AML-193 (cell line): ENCODE measurements around the gene TNRC6B.

Experiments
- DNase-seq, 2 experiments: peaks; one replicate each; lab custom pipeline; 2025; lab: John Stamatoyannopoulos, UW

The TNRC6B gene

DNA sequence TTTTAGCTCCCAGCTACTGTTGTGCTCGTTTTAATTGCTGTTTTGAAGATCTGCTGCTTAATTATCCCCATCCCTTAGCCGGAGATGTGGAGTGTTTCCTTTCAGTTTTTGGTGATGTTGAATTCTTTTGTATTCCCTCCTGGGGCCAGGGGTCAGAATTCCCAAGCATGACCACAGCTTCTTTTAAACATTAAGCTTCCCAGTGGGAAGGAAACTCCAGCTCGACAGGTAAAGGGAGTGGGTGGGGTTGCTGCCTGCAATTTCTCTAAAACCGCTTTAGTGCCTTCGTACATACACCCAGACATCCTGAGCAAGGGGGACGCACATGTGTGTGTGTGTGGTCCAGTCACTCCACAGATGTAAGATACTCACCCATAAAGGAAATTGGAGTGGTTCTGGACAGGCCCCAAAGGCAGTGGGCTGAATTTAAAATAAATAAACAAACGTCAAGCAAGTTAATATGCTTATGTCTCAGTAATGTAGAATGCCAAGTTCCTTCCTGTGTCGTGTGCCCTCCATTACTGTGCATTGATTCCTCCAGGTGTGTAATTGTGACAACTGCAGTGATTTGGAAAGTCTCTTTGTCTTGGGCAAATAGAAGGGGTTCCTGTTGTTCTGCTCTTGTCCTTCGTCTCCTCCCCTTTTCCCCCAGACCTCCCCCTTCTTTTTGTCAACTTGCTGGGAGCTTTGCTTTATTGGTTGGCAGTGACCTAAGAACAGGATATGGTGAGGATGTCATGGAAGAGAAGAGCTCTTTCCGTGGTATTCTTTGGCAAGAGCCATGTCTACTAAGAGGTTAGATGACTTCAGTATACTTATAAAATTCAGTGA lies 149.4 kb downstream of the TNRC6B start:
- no peak for DNase-seq

DNA sequence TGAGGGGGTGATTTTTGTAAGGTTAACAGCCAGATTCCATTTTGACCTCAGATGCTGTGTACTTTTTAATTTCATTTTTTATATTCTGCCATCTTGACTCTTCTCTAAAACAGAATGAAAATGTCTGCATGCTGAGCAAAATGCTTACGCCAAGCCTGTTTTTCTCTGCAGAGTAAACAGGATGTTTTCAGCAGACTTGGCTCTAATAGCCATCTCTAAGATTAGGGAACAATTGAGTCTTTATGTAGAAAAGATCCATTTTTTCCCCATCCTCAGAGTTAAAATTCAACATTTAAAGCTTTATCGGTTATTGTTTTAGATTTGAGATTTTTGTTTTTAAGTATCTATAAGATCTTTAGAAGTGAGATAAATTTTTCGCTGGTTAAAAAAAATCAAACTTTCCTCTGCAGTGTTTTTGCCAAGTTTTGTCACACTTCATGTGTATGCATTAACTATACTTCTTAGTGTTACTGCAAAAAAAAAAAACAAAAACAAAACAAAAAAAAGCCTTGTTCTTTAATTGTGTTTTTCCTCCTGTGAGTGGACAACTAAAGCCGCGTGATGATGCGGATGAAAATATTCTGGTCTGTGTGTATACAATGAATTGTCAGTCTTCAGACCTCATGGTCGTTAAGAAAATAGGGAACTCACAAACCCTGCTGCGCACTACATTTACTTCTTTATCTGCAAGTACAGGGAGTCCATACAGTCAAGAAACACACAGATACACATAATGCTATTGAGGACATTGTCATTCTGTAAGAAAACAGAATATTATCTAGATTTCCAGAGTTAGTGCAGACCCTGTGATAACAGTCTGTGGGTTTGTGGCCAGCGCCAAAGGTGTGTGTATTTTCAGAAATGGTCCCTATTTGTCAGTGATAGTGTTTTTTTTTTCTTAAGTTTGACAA lies 151.1 kb downstream of the TNRC6B start:
- DNase-seq, result no peak

DNA sequence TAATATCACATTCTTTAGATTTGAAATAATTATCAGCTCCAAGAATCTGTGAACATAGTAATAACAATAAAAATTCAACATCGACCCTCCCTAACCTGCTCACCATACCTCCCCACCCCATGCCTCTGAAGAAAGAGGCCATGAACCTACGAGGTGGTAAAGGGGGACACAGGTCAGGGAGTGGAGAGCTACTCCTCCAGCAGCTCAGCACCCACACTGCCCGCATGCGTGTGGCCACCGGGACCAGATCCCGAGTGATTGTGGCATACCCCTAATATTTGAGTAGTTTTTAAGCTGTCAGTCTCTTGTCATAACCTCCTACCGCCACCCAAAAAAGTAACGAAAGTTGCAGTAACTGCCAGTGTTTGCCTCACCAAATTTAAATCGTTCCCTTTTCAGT lies 151.7 kb downstream of the TNRC6B start:
- no peak for DNase-seq

DNA sequence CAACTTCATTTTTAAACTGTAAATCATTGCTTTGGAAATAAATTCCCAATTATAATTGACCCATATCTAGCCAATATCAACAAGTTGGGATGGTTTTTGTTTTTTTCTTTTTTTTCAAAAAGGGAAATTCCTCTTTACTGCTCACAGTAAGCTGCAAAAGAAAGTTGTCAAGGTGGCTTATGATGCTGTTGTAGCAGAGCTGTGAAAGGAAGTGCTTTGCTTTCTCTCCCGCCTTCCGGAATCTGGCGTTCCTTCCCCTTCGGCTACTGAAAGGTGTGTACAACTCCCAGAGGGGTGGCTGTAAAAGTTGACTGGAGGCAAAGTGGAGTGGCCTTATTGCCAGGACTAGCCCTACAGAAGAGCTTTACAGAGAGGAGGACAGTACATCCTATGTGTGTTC lies 152.4 kb downstream of the TNRC6B start:
- DNase-seq, result no peak

DNA sequence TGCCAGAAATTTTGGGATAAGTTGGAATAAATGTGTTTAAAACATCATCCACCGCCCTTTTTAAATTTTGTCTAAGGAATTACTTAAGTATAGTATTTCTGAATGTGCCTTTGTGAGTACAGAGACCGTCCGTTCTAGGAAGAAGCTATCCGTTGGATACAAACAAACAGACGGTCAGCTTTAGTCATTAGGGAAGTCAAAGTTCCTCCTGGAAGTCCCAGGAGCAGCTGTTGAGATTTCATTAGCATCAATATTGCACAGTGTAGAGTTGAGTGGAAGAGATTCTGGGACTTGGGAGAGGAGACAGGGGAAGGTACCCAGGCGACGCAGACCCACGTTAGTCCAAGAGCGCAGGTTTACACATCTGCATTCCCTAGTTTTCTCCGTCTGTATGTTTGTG lies 152.9 kb downstream of the TNRC6B start:
- no peak for DNase-seq

DNA sequence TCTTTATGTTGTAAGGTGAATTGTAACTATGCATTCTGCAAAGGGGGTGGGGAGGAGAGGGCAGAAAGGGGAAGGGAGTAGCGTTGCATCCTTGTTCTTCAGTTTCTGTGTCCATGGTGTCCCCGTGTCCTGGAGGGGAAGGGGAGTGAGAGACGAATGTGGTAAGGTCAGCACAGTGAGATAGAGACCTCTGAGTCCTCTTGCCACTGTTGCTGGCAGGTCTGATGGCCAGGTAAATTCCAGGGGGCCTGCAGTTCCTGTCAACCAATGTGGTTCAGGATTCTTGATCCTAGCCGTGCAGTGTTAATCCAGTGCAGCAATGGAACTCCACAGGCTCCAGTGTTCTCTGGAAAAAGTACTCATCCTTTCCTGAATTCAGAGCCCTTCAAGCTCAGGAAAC lies 154.0 kb downstream of the TNRC6B start:
- no peak for DNase-seq

DNA sequence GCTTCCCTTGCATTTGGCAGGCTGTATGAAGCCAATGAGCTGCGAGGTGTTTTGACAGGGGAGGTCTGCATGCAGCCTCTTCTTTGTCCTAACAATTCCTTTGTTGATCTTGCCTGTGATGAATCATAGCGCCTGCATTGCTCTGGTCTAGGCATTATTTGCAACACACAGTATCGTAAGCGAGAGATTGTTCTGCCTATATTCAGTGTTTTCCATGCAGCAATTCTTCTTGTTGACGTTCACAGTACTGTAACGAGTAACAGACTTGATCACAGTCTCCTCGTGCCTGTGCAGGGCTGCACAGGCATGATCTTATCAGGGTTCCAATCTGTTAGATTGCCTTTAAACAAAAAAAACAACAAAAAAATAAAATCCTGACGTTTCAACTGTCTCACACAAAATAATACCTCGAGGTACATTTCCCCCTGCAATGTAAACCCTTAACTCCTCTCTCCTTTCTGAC lies 154.6 kb downstream of the TNRC6B start:
- DNase-seq, result no peak

DNA sequence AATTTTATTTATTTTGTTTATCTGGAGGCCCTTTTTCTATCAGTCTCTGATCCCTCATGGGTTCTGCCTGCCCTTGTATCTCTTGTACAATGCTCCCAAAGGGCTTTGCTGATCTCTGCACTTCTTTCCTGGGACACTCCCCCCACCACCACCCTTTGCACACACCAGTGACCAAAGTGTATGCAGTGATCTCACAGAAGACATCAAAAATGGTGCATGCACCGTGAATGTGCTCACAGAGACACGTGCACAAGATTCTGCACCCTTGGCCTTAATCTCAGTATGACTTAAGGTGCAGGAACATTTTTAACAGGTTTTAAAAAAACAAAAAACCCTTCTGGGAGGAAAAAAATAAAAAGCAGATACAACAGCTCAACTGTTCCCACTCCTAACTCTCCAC lies 156.3 kb downstream of the TNRC6B start:
- no peak for DNase-seq

DNA sequence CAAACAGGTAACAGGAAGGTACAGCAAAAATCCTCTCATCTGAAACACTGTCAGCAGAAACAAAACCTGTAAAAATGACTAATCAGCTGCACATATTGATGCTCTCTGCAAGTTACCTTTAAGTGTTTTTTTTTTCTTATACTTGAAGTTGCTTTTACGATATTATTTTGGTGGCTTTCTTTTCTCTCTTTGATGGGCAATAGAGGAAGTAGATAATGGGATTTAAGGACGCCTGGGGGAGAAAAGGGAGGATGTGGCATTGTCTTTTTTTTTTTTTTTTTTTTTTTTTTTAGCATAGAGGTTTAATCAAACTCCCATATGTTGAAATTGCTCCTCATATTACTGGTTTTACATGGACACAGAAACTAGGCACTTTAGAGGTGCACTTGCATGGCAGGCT lies 157.2 kb downstream of the TNRC6B start:
- peak; percentile 16 to 34 for DNase-seq

DNA sequence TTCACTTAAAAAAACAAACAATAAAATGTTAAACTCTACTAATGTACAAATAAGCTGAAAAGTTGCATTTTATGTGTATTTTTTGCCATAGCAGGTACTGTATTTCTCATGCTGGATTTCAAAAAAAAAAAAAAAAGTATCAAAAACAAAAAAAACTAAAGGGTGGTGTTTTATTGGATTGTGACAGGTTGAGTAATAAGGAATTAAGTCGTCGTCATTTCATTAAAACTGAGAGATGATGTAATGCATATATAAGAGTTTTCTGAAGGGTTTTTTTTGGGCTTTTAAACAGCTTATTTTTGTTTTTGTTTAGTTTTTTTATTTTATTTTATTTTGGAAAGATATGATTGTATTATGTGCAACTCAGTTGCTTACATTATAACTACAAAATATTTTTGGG lies 157.6 kb downstream of the TNRC6B start:
- DNase-seq, result no peak

DNA sequence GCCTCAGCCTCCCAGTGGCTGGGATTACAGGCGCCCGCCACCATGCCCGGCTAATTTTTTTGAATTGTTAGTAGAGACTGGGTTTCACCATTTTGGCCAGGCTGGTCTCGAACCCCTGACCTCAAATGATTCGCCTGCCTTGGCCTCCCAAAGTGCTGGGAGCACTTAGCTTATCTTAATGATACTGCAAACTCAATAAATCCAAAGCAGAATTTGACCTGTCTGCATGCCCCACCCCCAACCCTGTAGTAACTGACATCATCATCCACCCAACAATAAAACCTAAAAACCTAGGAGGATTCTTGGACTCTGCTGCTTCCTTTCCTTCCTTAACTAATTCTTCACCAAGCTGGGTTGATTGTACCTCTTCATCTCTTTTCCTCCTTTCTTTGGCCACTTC lies 162.3 kb downstream of the TNRC6B start:
- DNase-seq, result no peak

DNA sequence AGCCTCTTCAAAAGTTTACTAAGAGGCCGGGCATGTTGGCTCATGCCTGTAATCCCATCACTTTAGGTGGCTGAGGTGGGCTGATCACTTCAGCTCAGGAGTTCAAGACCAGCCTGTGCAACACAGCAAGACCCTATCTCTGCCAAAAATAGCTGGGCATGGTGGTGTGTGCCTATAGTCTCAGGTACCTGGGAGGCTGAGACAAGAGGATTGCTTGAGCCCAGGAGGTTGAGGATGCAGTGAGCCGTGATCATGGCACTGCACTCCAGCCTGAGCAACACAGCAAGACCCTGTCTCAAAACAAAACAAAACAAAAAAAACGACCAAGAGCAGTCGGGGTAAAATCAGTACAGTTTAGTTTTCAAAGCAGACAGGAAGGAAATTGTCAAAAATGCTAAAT lies 163.9 kb downstream of the TNRC6B start:
- DNase-seq, result no peak

DNA sequence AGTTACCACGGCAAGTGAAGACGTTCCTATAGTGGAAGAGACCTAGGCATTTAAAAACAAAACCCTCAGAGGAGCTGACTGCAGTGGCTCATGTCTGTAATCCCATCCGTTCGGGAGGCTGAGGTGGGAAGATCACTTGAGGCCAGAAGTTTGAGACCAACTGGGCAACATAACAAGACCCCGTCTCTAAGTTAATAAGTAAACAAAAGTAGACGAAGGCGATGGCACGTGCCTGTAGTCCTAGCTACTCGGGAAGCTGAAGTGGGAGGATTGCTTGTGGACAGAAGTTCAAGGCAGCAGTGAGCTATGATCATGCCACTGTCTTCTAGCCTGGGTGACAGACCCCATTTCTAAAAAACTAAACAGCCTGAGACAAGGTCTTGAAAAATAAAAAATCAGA lies 164.8 kb downstream of the TNRC6B start:
- DNase-seq, result no peak

DNA sequence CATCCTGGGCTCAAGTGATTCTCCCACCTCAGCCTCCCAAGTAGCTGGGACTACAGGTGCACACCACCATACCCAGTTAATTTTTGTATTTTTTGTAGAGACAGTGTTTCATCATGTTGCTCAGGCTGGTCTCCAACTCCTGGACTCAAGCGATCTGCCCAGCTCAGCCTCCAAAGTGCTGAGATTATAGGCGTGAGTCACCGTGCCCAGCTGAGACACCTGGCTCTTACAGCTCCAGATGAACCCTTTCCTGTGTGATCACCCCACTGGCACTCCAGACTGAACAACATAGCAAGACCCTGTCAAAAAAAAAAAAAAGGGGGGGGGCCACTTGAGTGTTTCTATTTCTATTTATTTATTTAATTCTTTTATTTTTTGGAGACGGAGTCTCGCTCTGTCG lies 167.5 kb downstream of the TNRC6B start:
- DNase-seq, result no peak

DNA sequence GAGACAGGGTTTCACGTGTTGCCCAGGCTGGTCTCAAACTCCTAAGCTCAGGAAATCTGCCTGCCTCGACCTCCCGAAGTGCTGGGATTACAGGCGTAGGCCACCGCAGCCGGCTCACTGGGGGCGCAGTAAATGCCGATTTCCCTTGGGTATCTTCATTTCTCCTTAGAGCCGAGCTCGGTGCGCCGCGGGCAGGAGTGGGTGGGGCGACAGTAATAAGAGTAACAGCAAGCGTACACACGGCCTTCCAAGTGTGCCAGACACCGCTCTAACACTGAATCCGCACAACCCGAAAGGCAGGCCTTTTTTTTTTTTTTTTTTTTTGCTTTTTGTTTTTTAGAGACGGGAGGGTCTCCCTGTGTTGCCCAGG lies 168.1 kb downstream of the TNRC6B start:
- DNase-seq, result peak; percentile 36 to 45

DNA sequence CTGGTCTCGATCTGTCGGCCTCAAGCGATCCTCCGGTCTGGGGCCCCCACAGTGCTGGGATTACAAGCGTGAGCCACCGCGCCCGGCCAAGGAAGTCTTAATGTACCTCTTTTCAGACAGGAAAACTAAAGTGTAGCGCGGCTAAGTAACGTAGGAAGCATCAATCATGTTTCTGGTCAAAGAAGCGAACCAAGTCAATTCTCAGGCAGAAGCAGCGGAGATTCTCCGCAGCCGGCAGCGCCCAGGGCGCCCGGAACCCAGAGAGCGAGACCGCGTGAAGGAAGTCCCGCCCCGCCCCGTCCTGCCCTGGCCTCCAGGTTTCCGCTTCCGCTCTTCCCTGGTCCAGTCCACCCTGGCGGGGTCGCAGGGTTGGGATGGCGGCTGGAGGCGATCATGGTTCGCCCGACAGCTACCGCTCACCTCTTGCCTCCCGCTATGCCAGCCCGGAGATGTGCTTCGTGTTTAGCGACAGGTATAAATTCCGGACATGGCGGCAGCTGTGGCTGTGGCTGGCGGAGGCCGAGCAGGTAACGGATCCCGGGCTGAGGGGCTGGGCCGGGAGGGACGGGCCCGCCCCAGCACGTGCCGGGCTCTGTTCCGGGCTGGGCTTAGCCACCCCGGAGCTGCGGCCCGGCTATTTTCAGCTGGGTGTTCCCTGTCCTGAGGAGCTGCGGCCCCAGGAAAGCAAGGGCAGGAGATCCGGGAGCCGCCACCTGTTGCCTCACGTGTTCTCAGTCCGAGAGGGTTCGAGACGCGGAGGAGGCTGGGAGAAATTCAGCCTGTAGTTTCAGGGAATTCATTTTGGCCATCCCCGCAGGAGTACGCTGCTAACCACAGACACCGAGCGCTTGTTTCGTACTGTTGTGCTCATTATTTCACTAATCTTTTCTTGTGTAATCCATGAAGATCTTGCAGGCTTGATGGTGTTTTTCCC lies 168.7 kb downstream of the TNRC6B start, which contains the start of gene ADSL:
Gene ADSL (plus strand): TSS at position 316 of the 934 bp plus-strand sequence. CDS start 59 bp downstream, at position 375.
- DNase-seq, result peak; percentile 69 to 77

DNA sequence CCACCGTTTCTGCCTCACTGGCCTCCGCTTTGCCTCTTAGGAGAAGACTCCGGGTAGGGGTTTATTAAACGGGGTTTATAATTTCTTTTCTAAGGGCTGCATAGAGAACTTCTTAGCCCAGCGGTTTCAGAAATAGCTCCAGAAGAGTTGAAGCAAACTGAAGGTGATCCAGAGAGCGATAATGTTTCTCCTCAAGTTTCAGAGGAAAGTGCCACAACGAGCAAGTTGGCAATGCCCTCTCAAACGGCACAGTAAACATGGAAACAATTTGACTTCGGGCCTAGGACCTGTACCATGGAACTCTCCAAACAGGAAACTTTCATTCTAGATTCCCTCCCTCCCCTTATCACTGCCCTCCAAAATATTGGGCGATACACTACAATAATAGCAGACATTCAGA lies 169.6 kb downstream of the TNRC6B start:
- DNase-seq, result no peak

DNA sequence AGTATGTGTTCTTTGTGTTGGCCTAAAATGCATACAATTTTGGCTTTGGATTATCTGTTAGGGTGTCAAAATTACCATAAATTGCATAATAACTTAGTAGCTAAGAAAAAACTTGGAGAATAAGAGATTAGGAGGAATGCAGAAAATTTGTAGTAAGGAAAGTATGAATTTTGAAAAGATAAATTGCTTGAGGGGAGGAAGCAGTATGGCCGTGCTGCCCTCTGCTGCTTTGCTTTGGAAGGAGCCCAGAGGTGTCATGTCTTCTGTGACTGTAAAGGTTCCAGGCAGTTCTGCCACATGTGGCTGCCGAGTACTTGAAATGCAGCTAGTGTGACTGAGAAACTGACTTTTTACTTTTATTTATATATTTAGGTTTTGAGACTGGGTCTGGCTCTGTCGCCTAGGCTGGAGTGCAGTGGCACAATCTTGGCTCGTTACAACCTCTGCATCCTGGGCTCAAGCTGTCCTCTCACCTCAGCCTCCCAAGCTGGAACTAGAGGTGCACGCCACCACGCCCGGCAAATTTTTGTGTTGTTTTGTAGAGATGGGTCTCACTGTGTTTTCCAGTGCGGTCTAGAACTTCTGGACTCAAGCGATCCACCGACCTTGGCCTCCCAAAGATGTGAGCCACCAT lies 170.4 kb downstream of the TNRC6B start:
- peak; percentile 45 to 62 for DNase-seq

DNA sequence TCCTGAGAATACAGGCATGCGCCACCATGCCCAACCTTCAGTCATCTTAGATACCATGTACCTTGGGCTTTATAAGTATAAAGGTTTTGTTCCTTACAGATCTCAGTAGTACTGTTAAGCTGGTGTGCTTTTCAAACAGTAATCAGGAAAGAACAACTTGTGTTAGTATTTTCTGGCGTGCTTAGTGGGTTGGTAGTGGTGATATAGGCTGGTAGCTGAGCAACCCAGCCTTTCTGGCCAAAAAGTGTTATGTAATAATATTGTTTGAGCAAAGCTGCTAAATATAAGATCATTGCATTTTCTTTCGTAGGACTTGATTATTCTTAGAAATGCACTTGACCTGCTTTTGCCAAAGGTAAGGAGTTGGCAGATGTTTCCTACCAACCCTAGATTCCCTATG lies 175.0 kb downstream of the TNRC6B start:
- no peak for DNase-seq

DNA sequence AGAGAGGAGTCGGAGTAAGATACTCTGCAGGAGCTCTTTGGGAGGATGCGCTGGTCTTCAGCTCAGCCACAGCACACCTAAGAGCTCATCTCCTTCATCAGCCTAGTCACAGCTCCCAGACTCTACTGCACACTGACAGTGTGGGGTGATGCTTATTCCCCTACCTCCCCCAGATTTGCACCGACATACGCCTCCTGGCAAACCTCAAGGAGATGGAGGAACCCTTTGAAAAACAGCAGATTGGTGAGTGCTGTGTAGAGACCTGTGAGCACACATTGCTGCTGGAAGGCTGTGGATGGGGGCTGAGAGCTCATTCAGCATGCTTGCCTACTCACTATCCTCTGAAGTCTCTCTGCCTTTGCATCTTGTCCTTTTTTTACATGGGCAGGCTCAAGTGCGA lies 183.4 kb downstream of the TNRC6B start:
- DNase-seq, result no peak

DNA sequence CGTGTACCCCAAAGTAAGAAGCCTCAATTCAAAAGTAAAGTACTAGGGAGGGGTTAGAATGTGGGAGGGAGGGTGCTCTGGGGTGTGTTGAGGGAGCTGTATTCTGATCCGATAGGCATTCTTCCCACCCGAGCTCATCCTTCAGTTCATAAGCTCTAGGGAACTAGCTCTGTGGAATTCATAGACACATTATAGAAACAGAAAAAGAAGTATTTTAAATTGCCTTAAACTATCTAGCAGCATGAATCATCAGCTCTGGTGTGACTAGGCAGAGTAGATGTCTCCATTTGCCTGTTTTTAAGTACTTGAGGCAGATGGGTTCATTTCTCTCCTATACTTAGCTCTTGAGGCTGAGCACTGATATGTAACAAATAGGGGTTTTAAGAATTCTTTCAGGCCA lies 185.3 kb downstream of the TNRC6B start:
- no peak for DNase-seq
